GM23338 (cell line): Measurements from ENCODE around the gene DEPDC1. TPM values are rescaled to one million over a fixed set of nuclear protein-coding genes. Genes with fewer than 3 reads are reported as not detected.

Source experiments
- ATAC-seq: fragments of 200-7000 bp; cut with Tn5 transposase; 3 replicates; pipeline ENCODE4 v1.9.1; 2020
- DNase-seq: peaks from one replicate; pipeline ENCODE4 v3.0.0-alpha.2; 2015; ENCODE audit warnings: low spot score
- H2AFZ ChIP-seq: fragments of 200-600 bp; sonication (generic); 2 replicates; pipeline ENCODE4 v1.8.0; 2016; ENCODE audit warnings: antibody characterized with exemption, mild to moderate bottlenecking, moderate library complexity
- H3F3A ChIP-seq: fragments of 200-600 bp; sonication (generic); replicated peaks from 2 replicates; pipeline ENCODE4 v1.8.0; 2017; ENCODE audit warnings: antibody characterized with exemption, mixed run types, low read depth
- H3K27ac ChIP-seq: fragments of 200-600 bp; sonication (generic); 2 replicates; pipeline ENCODE4 v1.6.1; 2016; ENCODE audit warnings: low read depth
- H3K27me3 ChIP-seq: fragments of 200-600 bp; sonication (generic); 2 replicates; pipeline ENCODE4 v1.8.0; 2016; ENCODE audit warnings: mild to moderate bottlenecking, mixed run types, moderate library complexity; ENCODE audit not compliant: insufficient read depth
- H3K36me3 ChIP-seq: fragments of 200-600 bp; sonication (generic); 2 replicates; pipeline ENCODE4 v1.8.0; 2016; ENCODE audit warnings: mild to moderate bottlenecking; ENCODE audit not compliant: insufficient read depth
- H3K4me1 ChIP-seq: fragments of 200-600 bp; sonication (generic); 2 replicates; pipeline ENCODE4 v1.8.0; 2016; ENCODE audit warnings: mild to moderate bottlenecking, moderate library complexity; ENCODE audit not compliant: insufficient read depth
- H3K4me2 ChIP-seq: fragments of 200-600 bp; sonication (generic); 2 replicates; pipeline ENCODE4 v1.7.1; 2017; ENCODE audit warnings: mixed run types
- H3K4me3 ChIP-seq: fragments of 200-600 bp; sonication (generic); 2 replicates; pipeline ENCODE4 v1.6.1; 2016; ENCODE audit warnings: mixed run types
- H3K79me2 ChIP-seq: fragments of 200-600 bp; sonication (generic); replicated peaks from 2 replicates; pipeline ENCODE4 v1.8.0; 2017; ENCODE audit warnings: mild to moderate bottlenecking; ENCODE audit not compliant: insufficient read depth
- H3K9me2 ChIP-seq: fragments of 200-600 bp; sonication (generic); 2 replicates; pipeline ENCODE4 v1.8.0; 2017; ENCODE audit not compliant: insufficient read depth
- H4K20me1 ChIP-seq: fragments of 200-600 bp; sonication (generic); replicated peaks from 2 replicates; pipeline ENCODE4 v1.8.0; 2017; ENCODE audit warnings: mild to moderate bottlenecking; ENCODE audit not compliant: insufficient read depth
- H3K27ac Mint-ChIP-seq: 2 replicates; pipeline ENCODE4 v1.8.0; 2020; ENCODE audit warnings: inconsistent platforms, mild to moderate bottlenecking, moderate library complexity, mixed read lengths
- H3K27me3 Mint-ChIP-seq: 3 replicates; pipeline ENCODE4 v1.8.0; 2022; ENCODE audit warnings: low read depth, mild to moderate bottlenecking, moderate library complexity, mixed read lengths, inconsistent platforms; ENCODE audit not compliant: insufficient read depth, poor library complexity
- H3K36me3 Mint-ChIP-seq: 3 replicates; pipeline ENCODE4 v1.8.0; 2021; ENCODE audit warnings: low read depth, mild to moderate bottlenecking, inconsistent platforms, moderate library complexity, mixed read lengths
- H3K4me1 Mint-ChIP-seq: 3 replicates; pipeline ENCODE4 v1.8.0; 2020; ENCODE audit warnings: mild to moderate bottlenecking, inconsistent platforms, mixed read lengths
- H3K4me3 Mint-ChIP-seq: 3 replicates; pipeline ENCODE4 v1.8.0; 2021; ENCODE audit warnings: moderate library complexity, mild to moderate bottlenecking, inconsistent platforms, mixed read lengths
- H3K9me3 Mint-ChIP-seq: 3 replicates; pipeline ENCODE4 v1.8.0; 2020; ENCODE audit warnings: moderate library complexity, mild to moderate bottlenecking, inconsistent platforms, mixed read lengths
- CREB1 ChIP-seq: fragments of 250-450 bp; sonication (Bioruptor Pico); IDR thresholded peaks from 2 replicates; pipeline ENCODE4 v1.5.0; 2020; ENCODE audit warnings: low read depth, mild to moderate bottlenecking, moderate library complexity
- CTCF ChIP-seq, 2 experiments: fragments of 200-600 bp in 1 of 2; sonication (generic) in 1 of 2; conservative IDR thresholded peaks; 2 replicates each; pipeline versions ENCODE4 v1.5.1 to v1.6.1; 2016 to 2017; ENCODE audit warnings: antibody characterized with exemption in 2 of 2, low read depth in 2 of 2, mild to moderate bottlenecking in 2 of 2, moderate library complexity in 1 of 2
- EZH2 ChIP-seq: fragments of 200-600 bp; sonication (generic); IDR thresholded peaks from one replicate; pipeline ENCODE4 v1.8.0; 2017; ENCODE audit warnings: antibody characterized with exemption, mild to moderate bottlenecking, low read depth; ENCODE audit not compliant: unreplicated experiment
- EZH2phosphoT487 ChIP-seq: fragments of 200-600 bp; sonication (generic); IDR thresholded peaks from one replicate; pipeline ENCODE4 v1.8.1; 2018; ENCODE audit warnings: antibody characterized with exemption; ENCODE audit not compliant: unreplicated experiment
- JUNB ChIP-seq: IDR thresholded peaks from one replicate; pipeline ENCODE4 v1.6.1; 2016; ENCODE audit warnings: antibody characterized with exemption; ENCODE audit not compliant: unreplicated experiment
- NANOG ChIP-seq: IDR thresholded peaks from 2 replicates; pipeline ENCODE4 v1.6.1; 2016; ENCODE audit warnings: antibody characterized with exemption, borderline replicate concordance
- POLR2AphosphoS5 ChIP-seq: IDR thresholded peaks from 2 replicates; pipeline ENCODE4 v1.6.1; 2016; ENCODE audit warnings: antibody characterized with exemption, low read depth
- STAT1 ChIP-seq: IDR thresholded peaks from one replicate; pipeline ENCODE4 v1.6.1; 2016; ENCODE audit warnings: antibody characterized with exemption; ENCODE audit not compliant: unreplicated experiment
- ZNF114 ChIP-seq: fragments of 250-450 bp; sonication (Bioruptor Pico); IDR thresholded peaks from 2 replicates; pipeline ENCODE4 v1.5.0; 2020; ENCODE audit warnings: mild to moderate bottlenecking, moderate library complexity
- ZNF331 ChIP-seq: fragments of 250-450 bp; sonication (Bioruptor Pico); IDR thresholded peaks from 2 replicates; pipeline ENCODE4 v1.5.0; 2020; ENCODE audit warnings: low read depth, mild to moderate bottlenecking, moderate library complexity
- ZNF462 ChIP-seq: fragments of 250-450 bp; sonication (Bioruptor Pico); IDR thresholded peaks from 2 replicates; pipeline ENCODE4 v1.5.0; 2020; ENCODE audit warnings: mild to moderate bottlenecking, moderate library complexity
- polyA plus RNA-seq: library from polyadenylated mRNA; unstranded; fragments of >200 nt; fragmentation: Nextera tagmentation; extraction: Ambion mirVana; gene quantifications from 2 replicates; pipeline ENCODE4 v1.2.1, GENCODE V29; 2016
- total RNA-seq: library from RNA; depleted of rRNA; stranded (reverse); fragments of >200 nt; shearing (Covaris generic); gene quantifications from 2 replicates; pipeline ENCODE4 v1.2.3, GENCODE V29; 2014
- TF ChIP-seq, protein P1 (sequence below): IDR thresholded peaks from one replicate; pipeline ENCODE4 v1.6.1; 2018; ENCODE audit warnings: antibody characterized with exemption; ENCODE audit not compliant: unreplicated experiment
- TF ChIP-seq, protein P2 (sequence below): IDR thresholded peaks from 2 replicates; pipeline ENCODE4 v1.6.1; 2016; ENCODE audit warnings: antibody characterized with exemption

Gene DEPDC1
- total and polyA plus RNA-seq, 2 experiments from 2014 or later, result 30.0 to 42.9 TPM

GRCh38 chr1:68459091-68459490 lies 37.8 kb downstream of the DEPDC1 start:
- Histone ChIP-seq H3K4me2 (no peak overlapping the region), H3K4me1 (no peaks in the 10 kb centered on the region), H3K36me3 (no peaks in the 10 kb centered on the region), H2AFZ (no peak overlapping the region), H4K20me1 (no peaks in the 10 kb centered on the region), H3K79me2 (no peaks in the 10 kb centered on the region), H3K9me2 (no peaks in the 10 kb centered on the region; the same call in 1 of the 2 replicates), H3K4me3 (no peak overlapping the region), H3F3A (no peaks in the 10 kb centered on the region), H3K27me3 (no peaks in the 10 kb centered on the region), H3K27ac (no peak overlapping the region)
- no peak for DNase-seq
- Mint-ChIP-seq H3K27me3 (no peaks in the 10 kb centered on the region), H3K36me3 (peaks cover 4% of the 10 kb centered on the region; the same call in 2 of the 3 replicates), H3K9me3 (peaks cover 6% of the 10 kb centered on the region; the same call in 2 of the 3 replicates), H3K4me1 (no peaks in the 10 kb centered on the region), H3K4me3 (no peak overlapping the region), H3K27ac (no peak overlapping the region)
- no peak for TF ChIP-seq STAT1
- no peak for TF ChIP-seq EZH2
- TF ChIP-seq JUNB, result no peak
- no peak for TF ChIP-seq EZH2phosphoT487
- TF ChIP-seq, protein P1, sequence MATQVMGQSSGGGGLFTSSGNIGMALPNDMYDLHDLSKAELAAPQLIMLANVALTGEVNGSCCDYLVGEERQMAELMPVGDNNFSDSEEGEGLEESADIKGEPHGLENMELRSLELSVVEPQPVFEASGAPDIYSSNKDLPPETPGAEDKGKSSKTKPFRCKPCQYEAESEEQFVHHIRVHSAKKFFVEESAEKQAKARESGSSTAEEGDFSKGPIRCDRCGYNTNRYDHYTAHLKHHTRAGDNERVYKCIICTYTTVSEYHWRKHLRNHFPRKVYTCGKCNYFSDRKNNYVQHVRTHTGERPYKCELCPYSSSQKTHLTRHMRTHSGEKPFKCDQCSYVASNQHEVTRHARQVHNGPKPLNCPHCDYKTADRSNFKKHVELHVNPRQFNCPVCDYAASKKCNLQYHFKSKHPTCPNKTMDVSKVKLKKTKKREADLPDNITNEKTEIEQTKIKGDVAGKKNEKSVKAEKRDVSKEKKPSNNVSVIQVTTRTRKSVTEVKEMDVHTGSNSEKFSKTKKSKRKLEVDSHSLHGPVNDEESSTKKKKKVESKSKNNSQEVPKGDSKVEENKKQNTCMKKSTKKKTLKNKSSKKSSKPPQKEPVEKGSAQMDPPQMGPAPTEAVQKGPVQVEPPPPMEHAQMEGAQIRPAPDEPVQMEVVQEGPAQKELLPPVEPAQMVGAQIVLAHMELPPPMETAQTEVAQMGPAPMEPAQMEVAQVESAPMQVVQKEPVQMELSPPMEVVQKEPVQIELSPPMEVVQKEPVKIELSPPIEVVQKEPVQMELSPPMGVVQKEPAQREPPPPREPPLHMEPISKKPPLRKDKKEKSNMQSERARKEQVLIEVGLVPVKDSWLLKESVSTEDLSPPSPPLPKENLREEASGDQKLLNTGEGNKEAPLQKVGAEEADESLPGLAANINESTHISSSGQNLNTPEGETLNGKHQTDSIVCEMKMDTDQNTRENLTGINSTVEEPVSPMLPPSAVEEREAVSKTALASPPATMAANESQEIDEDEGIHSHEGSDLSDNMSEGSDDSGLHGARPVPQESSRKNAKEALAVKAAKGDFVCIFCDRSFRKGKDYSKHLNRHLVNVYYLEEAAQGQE, result no peak
- no peak for TF ChIP-seq ZNF114 (CRISPR knock-in tag)
- no peak for TF ChIP-seq CREB1
- no peak for TF ChIP-seq ZNF462 (CRISPR knock-in tag)
- TF ChIP-seq CTCF (conservative IDR thresholded peaks at IDR 0.05; ENCODE audit: low read depth in 2 of 2), result no peak
- no peak for TF ChIP-seq NANOG
- TF ChIP-seq, protein P2, sequence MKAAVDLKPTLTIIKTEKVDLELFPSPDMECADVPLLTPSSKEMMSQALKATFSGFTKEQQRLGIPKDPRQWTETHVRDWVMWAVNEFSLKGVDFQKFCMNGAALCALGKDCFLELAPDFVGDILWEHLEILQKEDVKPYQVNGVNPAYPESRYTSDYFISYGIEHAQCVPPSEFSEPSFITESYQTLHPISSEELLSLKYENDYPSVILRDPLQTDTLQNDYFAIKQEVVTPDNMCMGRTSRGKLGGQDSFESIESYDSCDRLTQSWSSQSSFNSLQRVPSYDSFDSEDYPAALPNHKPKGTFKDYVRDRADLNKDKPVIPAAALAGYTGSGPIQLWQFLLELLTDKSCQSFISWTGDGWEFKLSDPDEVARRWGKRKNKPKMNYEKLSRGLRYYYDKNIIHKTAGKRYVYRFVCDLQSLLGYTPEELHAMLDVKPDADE, result no peak
- TF ChIP-seq POLR2AphosphoS5, result no peak
- no peak for TF ChIP-seq ZNF331 (CRISPR knock-in tag)
- ATAC-seq, result no peak
